HFFc6 (cell line): ENCODE data around the gene APEH. TPM values are rescaled to one million over a fixed set of nuclear protein-coding genes. Genes with fewer than 3 reads are reported as not detected.

ENCODE experiments used
- DNase-seq: peaks from one replicate; pipeline ENCODE4 v3.0.0-alpha.2; 2018
- H3K27ac Mint-ChIP-seq: 2 replicates; pipeline ENCODE4 v1.8.0; 2020; ENCODE audit warnings: mild to moderate bottlenecking, mixed read lengths
- H3K27me3 Mint-ChIP-seq: 2 replicates; pipeline ENCODE4 v1.8.0; 2021; ENCODE audit warnings: mild to moderate bottlenecking, moderate library complexity, mixed read lengths; ENCODE audit not compliant: insufficient read depth
- H3K36me3 Mint-ChIP-seq: 2 replicates; pipeline ENCODE4 v1.8.0; 2021; ENCODE audit warnings: low read depth, mixed read lengths
- H3K4me1 Mint-ChIP-seq: 2 replicates; pipeline ENCODE4 v1.8.0; 2020; ENCODE audit warnings: low read depth, mixed read lengths
- H3K4me3 Mint-ChIP-seq: 2 replicates; pipeline ENCODE4 v1.8.0; 2020; ENCODE audit warnings: mild to moderate bottlenecking, moderate library complexity, mixed read lengths
- H3K9me3 Mint-ChIP-seq: 2 replicates; pipeline ENCODE4 v1.8.0; 2020; ENCODE audit warnings: mild to moderate bottlenecking, mixed read lengths
- CTCF ChIP-seq: fragments of 200-600 bp; sonication (generic); IDR thresholded peaks from 2 replicates; pipeline ENCODE4 v1.5.0; 2021; ENCODE audit warnings: antibody characterized with exemption, mild to moderate bottlenecking
- long read RNA-seq: library from polyadenylated mRNA; unstranded; transcript quantifications from one replicate; pipeline ENCODE4 v2.0.0, GENCODE V29; 2019
- total RNA-seq, 6 experiments: library from RNA; stranded (reverse); fragmentation: NEBNext Ultra II Directional; extraction: Animal tissue kit (Norgen Biotek cat#: 25700); gene quantifications; 2 replicates in 1 of 6; 3 replicates in 5 of 6; pipeline ENCODE4 v1.2.3, GENCODE V29; 2021

The APEH gene
- total RNA-seq = 100 to 1,000 TPM in 5 of 6 experiments, 10 to 100 TPM in 1; 98.5 to 126 (median 112) TPM
- long read RNA-seq, transcript APEH-201 (22 exons, 3,220 nt) = major isoform, 65 of 108 reads
- long read RNA-seq, partial matches to known transcripts = 27 of 108 reads
- long read RNA-seq, other reads (novel, unspliced or antisense) = 16 of 108 reads

GRCh38 chr3:49673715-49674496 is at the start of gene APEH:
TSS of gene APEH (plus strand) at chr3:49674351. CDS start at chr3:49674402, 51 bp downstream.
- Mint-ChIP-seq H3K27ac (peak within 1 kb of the TSS; percentile 99), H3K9me3 (no peaks in the 10 kb centered on the region), H3K4me1 (peaks cover 25% of the 10 kb centered on the region), H3K4me3 (peak within 1 kb of the TSS; percentile 91), H3K36me3 (peaks cover 11% of the 10 kb centered on the region), H3K27me3 (no peaks in the 10 kb centered on the region; the same call in 1 of the 2 replicates)
- no peak for TF ChIP-seq CTCF
- peak; percentile 98 for DNase-seq

DNA sequence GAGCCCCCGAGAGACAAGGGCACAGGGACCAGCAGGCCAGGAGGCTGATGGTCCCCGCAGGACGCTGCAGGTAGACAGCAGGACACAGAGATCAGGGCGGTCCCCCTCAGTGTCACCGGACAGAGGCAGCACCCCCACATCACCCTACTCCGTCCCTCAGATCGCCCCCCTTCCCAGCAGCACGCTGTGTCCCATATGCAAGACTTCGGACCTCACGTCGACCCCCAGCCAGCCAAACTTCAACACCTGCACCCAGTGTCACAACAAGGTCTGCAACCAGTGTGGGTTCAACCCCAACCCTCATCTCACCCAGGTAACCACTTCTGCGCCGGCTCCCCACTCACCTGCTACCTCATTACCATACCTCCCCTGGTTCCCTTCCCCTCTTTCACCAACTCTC is 49.1 kb upstream of the APEH start:
- Mint-ChIP-seq H3K27ac (no peak overlapping the region), H3K4me1 (peaks cover 13% of the 10 kb centered on the region), H3K9me3 (no peaks in the 10 kb centered on the region), H3K4me3 (no peak overlapping the region), H3K27me3 (peaks cover 44% of the 10 kb centered on the region), H3K36me3 (no peaks in the 10 kb centered on the region)
- DNase-seq = no peak
- TF ChIP-seq CTCF = no peak

GRCh38 chr3:49626101-49626581 is 48.0 kb upstream of the APEH start:
- H3K27ac Mint-ChIP-seq = no peak overlapping the region
- H3K9me3 Mint-ChIP-seq = peaks cover 8% of the 10 kb centered on the region
- no peak for TF ChIP-seq CTCF
- H3K4me3 Mint-ChIP-seq = no peak overlapping the region; the same call in 1 of the 2 replicates
- peaks cover 48% of the 10 kb centered on the region for H3K27me3 Mint-ChIP-seq
- H3K36me3 Mint-ChIP-seq = peaks cover 2% of the 10 kb centered on the region; the same call in 1 of the 2 replicates
- DNase-seq = no peak
- H3K4me1 Mint-ChIP-seq = peaks cover 13% of the 10 kb centered on the region

DNA sequence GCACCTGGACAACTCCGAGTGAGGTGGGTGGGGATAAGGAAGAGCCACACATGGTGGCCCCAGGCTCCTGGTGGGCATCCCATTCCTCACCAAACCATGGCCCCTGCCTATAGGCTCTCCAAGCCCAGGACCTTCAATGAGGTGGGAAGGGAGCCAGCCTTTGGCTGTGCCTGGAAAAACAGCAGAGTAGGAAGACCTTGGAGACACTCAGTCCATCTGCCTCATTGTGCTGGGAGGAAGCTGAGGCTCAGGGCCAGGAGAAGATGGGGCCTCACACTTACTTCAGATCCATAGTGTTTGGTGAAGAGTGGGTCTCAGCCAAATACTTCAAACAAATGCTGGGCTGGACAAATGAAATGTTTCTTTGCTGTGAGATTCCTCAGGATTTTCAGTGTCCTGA is 47.4 kb upstream of the APEH start:
- peaks cover 45% of the 10 kb centered on the region for H3K27me3 Mint-ChIP-seq
- H3K9me3 Mint-ChIP-seq = peaks cover 14% of the 10 kb centered on the region
- DNase-seq = no peak
- no peak overlapping the region for H3K4me3 Mint-ChIP-seq
- TF ChIP-seq CTCF = no peak
- H3K27ac Mint-ChIP-seq = no peak overlapping the region
- peaks cover 13% of the 10 kb centered on the region for H3K4me1 Mint-ChIP-seq
- H3K36me3 Mint-ChIP-seq = peaks cover 7% of the 10 kb centered on the region; the same call in 1 of the 2 replicates

- no peak for DNase-seq
- Mint-ChIP-seq H3K27me3 (peaks cover 48% of the 10 kb centered on the region), H3K36me3 (peaks cover 7% of the 10 kb centered on the region; the same call in 1 of the 2 replicates), H3K27ac (no peak overlapping the region), H3K9me3 (peaks cover 17% of the 10 kb centered on the region), H3K4me3 (no peak overlapping the region), H3K4me1 (peaks cover 13% of the 10 kb centered on the region)
- no peak for TF ChIP-seq CTCF
Measured at GRCh38 chr3:49627634-49628033, 46.5 kb upstream of the APEH start.
